PC-3 (cell line): ENCODE data around the gene CEP104. TPM values are rescaled to one million over a fixed set of nuclear protein-coding genes. Genes with fewer than 3 reads are reported as not detected.

Experiments used
- ATAC-seq: fragments of 200-7000 bp; cut with Tn5 transposase; 2 replicates; pipeline ENCODE4 v1.9.1; 2020; ENCODE audit warnings: mild to moderate bottlenecking, moderate library complexity
- BruUV-seq: library from RNA; stranded (reverse); fragments of 400-500 nt; replicated peaks from 2 replicates; lab custom pipeline; 2021; lab: Mats Ljungman, UMichigan
- CTCF ChIA-PET: fragments of 300-600 bp; sonication (Branson Sonifier 250); formaldehyde crosslinking; loops from one replicate; lab custom pipeline; 2022; ENCODE audit warnings: antibody characterized with exemption; lab: Charles Lee
- POLR2A ChIA-PET: fragments of 300-600 bp; sonication (Branson Sonifier 250); formaldehyde crosslinking; loops from one replicate; lab custom pipeline; 2022; ENCODE audit warnings: antibody characterized with exemption; ENCODE audit not compliant: unreplicated experiment; lab: Charles Lee
- DNase-seq: peaks from one replicate; pipeline ENCODE4 v3.0.0-alpha.2; 2015
- H2AFZ ChIP-seq: fragments of 300-600 bp; sonication (generic); 2 replicates; pipeline ENCODE4 v1.6.0; 2016; ENCODE audit warnings: antibody characterized with exemption, low read length
- H3F3A ChIP-seq: fragments of 300-600 bp; sonication (generic); one replicate; pipeline ENCODE4 v1.6.0; 2017; ENCODE audit warnings: antibody characterized with exemption, low read length, control low read depth, mild to moderate bottlenecking; ENCODE audit not compliant: unreplicated experiment
- H3K27ac ChIP-seq: fragments of 300-600 bp; sonication (generic); 2 replicates; pipeline ENCODE4 v1.5.1; 2016; ENCODE audit warnings: mild to moderate bottlenecking, low read length
- H3K27me3 ChIP-seq: fragments of 300-600 bp; sonication (generic); 2 replicates; pipeline ENCODE4 v1.6.1; 2016; ENCODE audit warnings: low read length, mixed read lengths
- H3K36me3 ChIP-seq: fragments of 300-600 bp; sonication (generic); 2 replicates; pipeline ENCODE4 v1.6.1; 2016; ENCODE audit warnings: low read depth, mixed run types, low read length, mixed read lengths
- H3K4me1 ChIP-seq: fragments of 300-600 bp; sonication (generic); 2 replicates; pipeline ENCODE4 v1.5.1; 2016; ENCODE audit warnings: low read length; ENCODE audit not compliant: insufficient read depth
- H3K4me2 ChIP-seq: fragments of 300-600 bp; sonication (generic); 2 replicates; pipeline ENCODE4 v1.6.0; 2016; ENCODE audit warnings: low read length
- H3K4me3 ChIP-seq: fragments of 300-600 bp; sonication (generic); 2 replicates; pipeline ENCODE4 v1.5.1; 2016; ENCODE audit warnings: mild to moderate bottlenecking, low read length, mixed read lengths
- H3K79me2 ChIP-seq: fragments of 300-600 bp; sonication (generic); 2 replicates; pipeline ENCODE4 v1.6.1; 2017; ENCODE audit warnings: low read length, mixed read lengths
- H3K9ac ChIP-seq: fragments of 300-600 bp; sonication (generic); 2 replicates; pipeline ENCODE4 v1.6.0; 2016; ENCODE audit warnings: mild to moderate bottlenecking, low read length
- H3K9me2 ChIP-seq: fragments of 300-600 bp; sonication (generic); replicated peaks from 2 replicates; pipeline ENCODE4 v1.6.1; 2016; ENCODE audit warnings: mixed run types, low read length, mixed read lengths
- H3K9me3 ChIP-seq: fragments of 300-600 bp; sonication (generic); 2 replicates; pipeline ENCODE4 v1.6.1; 2016; ENCODE audit warnings: low read length, mixed read lengths
- H4K20me1 ChIP-seq: fragments of 300-600 bp; sonication (generic); 2 replicates; pipeline ENCODE4 v1.6.1; 2016; ENCODE audit warnings: low read length, mixed read lengths
- EZH2 ChIP-seq: fragments of 300-600 bp; sonication (generic); IDR thresholded peaks from one replicate; pipeline ENCODE4 v1.6.1; 2017; ENCODE audit warnings: antibody characterized with exemption, mild to moderate bottlenecking, low read length; ENCODE audit not compliant: unreplicated experiment
- EZH2phosphoT487 ChIP-seq: fragments of 300-600 bp; sonication (generic); IDR thresholded peaks from 2 replicates; pipeline ENCODE4 v1.6.1; 2018; ENCODE audit warnings: mild to moderate bottlenecking, antibody characterized with exemption, low read length, borderline replicate concordance
- intact Hi-C: fragments of 100-400 bp; cut with micrococcal nuclease; formaldehyde crosslinking; loops from 2 replicates; pipeline ENCODE4 v1.9.0; 2023
- total RNA-seq: library from RNA; depleted of rRNA; stranded (reverse); fragments of >200 nt; gene quantifications from 2 replicates; pipeline ENCODE4 v1.2.3, GENCODE V29; 2014
- TF ChIP-seq, protein P1 (sequence below): fragments of 300-600 bp; sonication (generic); conservative IDR thresholded peaks from 2 replicates; pipeline ENCODE4 v1.5.1; 2017; ENCODE audit warnings: antibody characterized with exemption, low read depth, mild to moderate bottlenecking, low read length

Gene CEP104
- total RNA-seq, 1 experiment from 2014 or later: 64.1 TPM

DNA sequence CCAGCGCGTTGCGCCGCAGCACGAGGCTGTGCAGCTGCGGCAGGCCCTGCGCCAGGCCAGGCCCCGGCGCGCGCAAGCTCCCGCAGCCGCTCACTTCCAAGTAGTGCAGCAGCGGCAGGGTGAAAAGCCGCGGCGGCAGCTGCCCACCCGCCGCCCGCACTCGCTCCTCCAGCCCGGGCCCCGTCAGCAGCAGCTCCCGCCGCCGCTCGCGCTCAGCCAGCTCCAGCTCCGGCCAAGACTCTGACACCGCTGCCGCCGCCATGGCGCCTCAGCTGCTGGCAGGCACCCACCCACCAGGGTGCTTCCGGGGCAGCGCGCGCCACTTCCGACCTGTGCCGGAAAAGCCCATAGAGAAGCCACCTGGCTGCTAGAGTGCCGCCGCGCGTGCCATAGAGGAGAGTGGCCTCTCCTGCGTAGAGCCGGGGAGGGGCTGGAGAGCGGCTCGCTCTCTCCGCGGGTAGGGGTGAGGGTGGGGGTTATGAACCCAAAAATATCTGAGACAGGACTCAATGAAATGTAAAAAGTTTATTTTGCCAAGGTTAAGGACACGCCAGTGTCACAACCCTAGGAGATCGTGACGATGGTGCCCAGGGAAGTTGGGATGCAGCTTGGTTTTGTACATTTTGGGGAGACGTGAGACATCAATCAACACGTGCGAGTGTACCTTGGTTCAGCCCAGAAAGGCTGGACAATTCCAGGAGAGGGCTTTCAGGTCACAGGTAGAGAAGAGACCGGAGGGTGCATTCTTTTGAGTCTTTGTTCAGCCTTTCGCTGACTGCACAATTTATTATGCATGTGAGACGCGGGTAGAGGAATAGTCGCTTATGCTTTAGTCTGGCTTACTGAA lies 60.6 kb downstream of the CEP104 start, which contains the start of gene LRRC47:
TSS of gene LRRC47 (minus strand) at position 284 of the 847 bp plus-strand sequence. CDS start at position 262, 22 bp downstream.
- ChIA-PET POLR2A (interaction anchor here (0.6 kb wide), 1 partner anchor 61 kb away, joined by 3 read pairs; the partner anchor contains the start of gene DFFB), CTCF (no interaction called here)
- Histone ChIP-seq H3F3A (no peaks in the 10 kb centered on the region), H4K20me1 (peaks cover 11% of the 10 kb centered on the region), H3K4me3 (peak within 1 kb of the TSS; percentile 81), H3K79me2 (peaks cover 48% of the 10 kb centered on the region), H2AFZ (peak within 1 kb of the TSS; percentile 98), H3K36me3 (peaks cover 4% of the 10 kb centered on the region; the same call in 1 of the 2 replicates), H3K4me2 (peak within 1 kb of the TSS; percentile 85), H3K9me3 (no peaks in the 10 kb centered on the region), H3K27ac (no peak within 1 kb of the TSS), H3K9ac (peak within 1 kb of the TSS; percentile 94), H3K9me2 (no peaks in the 10 kb centered on the region), H3K27me3 (no peaks in the 10 kb centered on the region), H3K4me1 (peaks cover 27% of the 10 kb centered on the region)
- intact Hi-C loops: loop anchor here (1.0 to 2.0 kb wide), 3 partner anchors 24 to 61 kb away; partner anchors contain the start of genes CEP104, DFFB and SMIM1
- DNase-seq (peak; percentile 97), ATAC-seq (peak; percentile 98)
- TF ChIP-seq EZH2 (no peak), EZH2phosphoT487 (no peak)
- TF ChIP-seq, protein P1, sequence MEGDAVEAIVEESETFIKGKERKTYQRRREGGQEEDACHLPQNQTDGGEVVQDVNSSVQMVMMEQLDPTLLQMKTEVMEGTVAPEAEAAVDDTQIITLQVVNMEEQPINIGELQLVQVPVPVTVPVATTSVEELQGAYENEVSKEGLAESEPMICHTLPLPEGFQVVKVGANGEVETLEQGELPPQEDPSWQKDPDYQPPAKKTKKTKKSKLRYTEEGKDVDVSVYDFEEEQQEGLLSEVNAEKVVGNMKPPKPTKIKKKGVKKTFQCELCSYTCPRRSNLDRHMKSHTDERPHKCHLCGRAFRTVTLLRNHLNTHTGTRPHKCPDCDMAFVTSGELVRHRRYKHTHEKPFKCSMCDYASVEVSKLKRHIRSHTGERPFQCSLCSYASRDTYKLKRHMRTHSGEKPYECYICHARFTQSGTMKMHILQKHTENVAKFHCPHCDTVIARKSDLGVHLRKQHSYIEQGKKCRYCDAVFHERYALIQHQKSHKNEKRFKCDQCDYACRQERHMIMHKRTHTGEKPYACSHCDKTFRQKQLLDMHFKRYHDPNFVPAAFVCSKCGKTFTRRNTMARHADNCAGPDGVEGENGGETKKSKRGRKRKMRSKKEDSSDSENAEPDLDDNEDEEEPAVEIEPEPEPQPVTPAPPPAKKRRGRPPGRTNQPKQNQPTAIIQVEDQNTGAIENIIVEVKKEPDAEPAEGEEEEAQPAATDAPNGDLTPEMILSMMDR: no peak
- TSS peak; percentile 97 for BruUV-seq

DNA sequence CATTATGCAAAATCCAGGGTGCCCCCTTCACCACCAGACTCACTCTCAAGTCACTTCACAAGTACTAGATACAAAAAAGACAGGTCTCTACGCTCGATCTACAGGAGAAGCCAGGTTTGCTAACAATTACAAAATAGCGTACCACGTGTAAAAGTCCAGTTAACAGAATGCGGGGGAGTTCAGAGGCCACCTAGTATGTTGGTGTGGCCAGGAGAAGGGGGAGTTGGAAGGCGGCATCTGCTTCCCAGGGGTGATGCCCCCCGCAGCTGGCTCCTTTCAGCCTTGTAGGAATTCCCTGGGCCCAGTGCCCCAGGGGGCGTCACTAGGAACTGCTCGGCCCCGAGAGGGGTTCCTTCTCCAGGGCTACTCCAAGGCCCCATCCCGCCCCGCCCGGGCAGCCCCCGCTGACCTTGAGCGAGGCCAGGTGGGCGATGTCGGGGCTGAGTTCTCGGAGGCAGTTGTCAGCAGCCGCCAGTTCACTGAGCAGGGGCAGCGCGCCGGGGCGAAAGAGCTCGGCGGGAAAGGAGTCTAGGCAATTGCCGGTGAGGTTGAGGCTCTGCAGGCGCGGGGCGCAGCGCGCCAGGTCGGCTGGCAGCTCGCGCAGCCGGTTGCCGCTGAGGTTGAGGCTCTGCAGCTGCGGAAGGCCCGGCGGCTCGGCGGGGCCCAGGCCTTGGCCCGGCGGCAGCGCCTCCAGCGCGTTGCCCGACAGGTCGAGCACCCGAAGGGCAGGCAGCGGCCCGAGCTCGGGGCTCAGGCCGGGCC lies 61.4 kb downstream of the CEP104 start:
- ChIA-PET POLR2A (interaction anchor here (0.6 kb wide), 1 partner anchor 62 kb away, joined by 3 read pairs; the partner anchor contains the start of gene DFFB), CTCF (no interaction called here)
- intact Hi-C loops: loop anchor here (1.0 to 2.0 kb wide), 3 partner anchors 23 to 62 kb away; partner anchors contain the start of genes CEP104, DFFB and SMIM1
- Histone ChIP-seq H3K27ac (no peak overlapping the region), H3K9me3 (no peaks in the 10 kb centered on the region), H3K36me3 (peaks cover 4% of the 10 kb centered on the region; the same call in 1 of the 2 replicates), H2AFZ (no peak overlapping the region; the same call in 1 of the 2 replicates), H3K4me3 (peak overlapping the region; percentile 81), H4K20me1 (peaks cover 11% of the 10 kb centered on the region), H3K9ac (peak overlapping the region; percentile 94), H3K79me2 (peaks cover 56% of the 10 kb centered on the region), H3K4me2 (peak overlapping the region; percentile 85), H3F3A (no peaks in the 10 kb centered on the region), H3K9me2 (no peaks in the 10 kb centered on the region), H3K4me1 (peaks cover 27% of the 10 kb centered on the region), H3K27me3 (no peaks in the 10 kb centered on the region)
- ATAC-seq (peak; percentile 6), DNase-seq (no peak)
- TF ChIP-seq EZH2 (no peak), EZH2phosphoT487 (no peak)
- TF ChIP-seq, protein P1: no peak
- BruUV-seq: no TSS peak
